Measurements from ENCODE around the gene ENO2.

The ENO2 gene

GRCh38 chr12:6929466-6930452 is 15.4 kb downstream of the ENO2 start:
- no peak for DNase-seq

GRCh38 chr12:6932766-6933165 is 18.4 kb downstream of the ENO2 start:
- DNase-seq = no peak

GRCh38 chr12:6934110-6934509 is 19.7 kb downstream of the ENO2 start:
- peak in 1 of 56 donors; percentile 5 for DNase-seq

- DNase-seq = no peak
Measured at GRCh38 chr12:6935371-6936193, 21.2 kb downstream of the ENO2 start.

GRCh38 chr12:6936194-6936635 is 21.8 kb downstream of the ENO2 start:
- DNase-seq = no peak

- DNase-seq = peak in 3 of 56 donors; percentile 15 to 62 (median 52)
Measured at GRCh38 chr12:6936636-6937480, 22.5 kb downstream of the ENO2 start.

GRCh38 chr12:6937481-6938352 is 23.3 kb downstream of the ENO2 start:
- DNase-seq = peak; percentile 19 to 95 (median 84)

GRCh38 chr12:6938353-6939190 is 24.2 kb downstream of the ENO2 start:
- DNase-seq = no peak

- DNase-seq = no peak
Measured at GRCh38 chr12:6939191-6939540, 24.8 kb downstream of the ENO2 start.

- DNase-seq = peak in 1 of 56 donors; percentile 35
Measured at GRCh38 chr12:6941267-6941666, 26.9 kb downstream of the ENO2 start.

GRCh38 chr12:6941782-6942181 is 27.4 kb downstream of the ENO2 start:
- no peak for DNase-seq

GRCh38 chr12:6942331-6942665 is 27.9 kb downstream of the ENO2 start:
- DNase-seq = peak in 1 of 56 donors; percentile 29

GRCh38 chr12:6943389-6943721 is 29.0 kb downstream of the ENO2 start:
- DNase-seq = peak in 52 of 56 donors; percentile 45 to 96 (median 78)

GRCh38 chr12:6943722-6944380 is 29.5 kb downstream of the ENO2 start, which contains the start of the genes C12orf57 and RNU7-1:
C12orf57 (plus strand) TSS chr12:6944022; CDS start chr12:6944122, 100 bp downstream.
RNU7-1 (plus strand) TSS chr12:6943816.
- DNase-seq = peak in 43 of 56 donors; percentile 32 to 96 (median 66)

- DNase-seq = peak in 55 of 56 donors; percentile 40 to 93 (median 82)
Measured at GRCh38 chr12:6944381-6945186, 30.2 kb downstream of the ENO2 start.

- no peak for DNase-seq
Measured at GRCh38 chr12:6945613-6946012, 31.2 kb downstream of the ENO2 start.

Data from amygdala (tissue), 56 donors.